ENCODE data around the gene MYO1E.

GRCh38 chr15:59309405-59309804 lies 63.3 kb downstream of the MYO1E start:
- TF ChIP-seq CTCF (IDR thresholded peaks at IDR 0.05) = no peak
- TF ChIP-seq POLR2A (IDR thresholded peaks at IDR 0.05) = no peak

All from gastroesophageal sphincter (tissue), 3 donors.